ENCODE results near the gene PYGO2. TPM values are rescaled to one million over a fixed set of nuclear protein-coding genes. Genes with fewer than 3 reads are reported as not detected.
"Not testable (repeated sequence)": the region's sequence is repeated elsewhere in the genome, so short reads cannot be mapped to it uniquely, and the experiment has no call there.

PYGO2 gene
- total RNA-seq, 2 donors from 2014 or later: 27.4 to 36.0 TPM

DNA sequence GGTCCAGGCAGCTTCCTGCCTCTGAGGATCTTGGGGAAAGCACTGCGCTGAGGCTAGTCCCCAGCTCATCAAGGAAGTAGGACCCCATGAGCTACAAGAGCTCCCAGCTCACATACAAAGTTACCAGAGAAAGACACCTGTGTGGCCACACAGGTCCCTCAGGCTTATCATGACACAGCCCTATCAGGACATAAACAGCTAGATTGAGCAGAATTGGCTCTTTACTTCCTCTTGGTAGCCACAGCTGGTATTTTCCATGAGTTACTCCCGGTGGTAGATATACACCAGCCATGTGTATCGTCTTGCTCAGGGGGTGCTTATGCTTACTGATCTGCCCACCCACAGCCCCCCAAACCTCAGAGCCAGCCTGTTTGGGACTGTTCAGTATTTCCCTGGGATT, 33.0 kb upstream of the PYGO2 start:
- H3K4me3 Mint-ChIP-seq: no peak overlapping the region

DNA sequence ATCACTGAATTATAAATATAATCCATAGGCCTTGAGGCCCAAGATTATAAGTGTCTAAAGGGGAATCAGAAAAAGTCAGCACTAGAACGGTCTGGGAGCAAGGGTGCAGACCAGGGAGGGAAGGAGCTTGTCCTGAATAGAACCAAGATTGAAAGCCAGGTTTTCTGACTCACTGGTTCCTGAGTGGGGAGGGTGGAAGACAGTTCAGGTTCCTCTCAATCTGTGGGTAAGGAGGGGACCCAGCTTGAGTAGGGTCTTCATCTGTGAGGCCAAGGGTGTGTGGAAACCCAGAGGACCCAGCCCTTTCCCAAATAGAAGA, 32.6 kb upstream of the PYGO2 start:
- Mint-ChIP-seq H3K27ac (peak overlapping the region in 1 of 2 donors; percentile 18), H3K27me3 (no peaks in the 10 kb centered on the region)
- ATAC-seq: no peak

More for the DNA sequence above, 33.0 kb upstream of the PYGO2 start:
- no peak for ATAC-seq
- peak overlapping the region in 1 of 2 donors; percentile 33 for H3K27ac Mint-ChIP-seq
- H3K4me1 Mint-ChIP-seq (ENCODE audit: low read depth in 2 of 2): peaks cover 13 to 16% of the 10 kb centered on the region in 2 donors
- no peaks in the 10 kb centered on the region for H3K27me3 Mint-ChIP-seq
- H3K9me3 Mint-ChIP-seq: no peaks in the 10 kb centered on the region
- DNase-seq (ENCODE audit: low spot score): no peak
- no peaks in the 10 kb centered on the region for H3K36me3 Mint-ChIP-seq

DNA sequence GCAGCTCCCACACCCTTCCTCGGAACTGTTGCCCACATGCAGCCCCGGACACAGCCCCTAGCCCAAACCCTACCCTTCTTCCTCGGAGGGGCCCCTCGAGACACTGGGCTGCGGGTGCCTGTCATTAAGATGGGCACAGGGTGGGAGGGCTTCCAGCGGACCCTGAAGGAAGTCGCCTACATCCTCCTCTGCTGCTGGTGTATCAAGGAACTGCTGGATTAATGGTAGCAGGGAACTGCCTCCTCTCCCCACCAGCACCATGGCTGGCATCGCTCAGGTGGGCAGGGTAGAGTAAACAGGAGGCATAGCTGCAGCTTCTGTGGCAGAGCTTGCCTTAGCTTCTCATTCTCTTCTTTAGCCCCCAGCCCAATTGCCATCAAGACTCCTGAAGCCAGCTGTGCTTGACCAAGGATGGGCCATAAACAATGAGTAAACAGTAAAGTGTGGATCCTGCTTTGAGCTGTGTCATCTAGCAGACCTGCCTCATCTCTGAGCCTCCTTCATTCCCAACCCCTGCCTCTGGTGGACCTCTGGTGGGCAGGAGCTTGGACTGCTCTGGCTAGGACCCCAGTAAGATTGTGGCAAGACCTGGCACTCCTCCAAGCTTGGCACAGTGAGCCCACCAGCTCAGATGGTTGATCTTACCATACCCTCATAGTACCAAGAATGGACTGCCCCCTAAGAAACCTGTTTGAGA, 32.1 kb upstream of the PYGO2 start, which contains the start of gene LENEP:
TSS of gene LENEP (plus strand) at position 15 of the 697 bp plus-strand sequence. CDS start at position 37, 22 bp downstream.
- H3K36me3 Mint-ChIP-seq: no peaks in the 10 kb centered on the region
- H3K27ac Mint-ChIP-seq: peak within 1 kb of the TSS in 1 of 2 donors; percentile 18
- ATAC-seq: no peak
- no peaks in the 10 kb centered on the region for H3K9me3 Mint-ChIP-seq
- H3K4me3 Mint-ChIP-seq: no peak within 1 kb of the TSS
- H3K4me1 Mint-ChIP-seq (ENCODE audit: low read depth in 2 of 2): peaks cover 10 to 15% of the 10 kb centered on the region in 2 donors
- no peaks in the 10 kb centered on the region for H3K27me3 Mint-ChIP-seq
- no peak for DNase-seq (ENCODE audit: low spot score)

More for the DNA sequence above, 32.6 kb upstream of the PYGO2 start:
- H3K4me3 Mint-ChIP-seq: no peak overlapping the region
- no peaks in the 10 kb centered on the region for H3K9me3 Mint-ChIP-seq
- peaks cover 15 to 16% of the 10 kb centered on the region in 2 donors for H3K4me1 Mint-ChIP-seq (ENCODE audit: low read depth in 2 of 2)
- DNase-seq (ENCODE audit: low spot score): no peak
- no peaks in the 10 kb centered on the region for H3K36me3 Mint-ChIP-seq

DNA sequence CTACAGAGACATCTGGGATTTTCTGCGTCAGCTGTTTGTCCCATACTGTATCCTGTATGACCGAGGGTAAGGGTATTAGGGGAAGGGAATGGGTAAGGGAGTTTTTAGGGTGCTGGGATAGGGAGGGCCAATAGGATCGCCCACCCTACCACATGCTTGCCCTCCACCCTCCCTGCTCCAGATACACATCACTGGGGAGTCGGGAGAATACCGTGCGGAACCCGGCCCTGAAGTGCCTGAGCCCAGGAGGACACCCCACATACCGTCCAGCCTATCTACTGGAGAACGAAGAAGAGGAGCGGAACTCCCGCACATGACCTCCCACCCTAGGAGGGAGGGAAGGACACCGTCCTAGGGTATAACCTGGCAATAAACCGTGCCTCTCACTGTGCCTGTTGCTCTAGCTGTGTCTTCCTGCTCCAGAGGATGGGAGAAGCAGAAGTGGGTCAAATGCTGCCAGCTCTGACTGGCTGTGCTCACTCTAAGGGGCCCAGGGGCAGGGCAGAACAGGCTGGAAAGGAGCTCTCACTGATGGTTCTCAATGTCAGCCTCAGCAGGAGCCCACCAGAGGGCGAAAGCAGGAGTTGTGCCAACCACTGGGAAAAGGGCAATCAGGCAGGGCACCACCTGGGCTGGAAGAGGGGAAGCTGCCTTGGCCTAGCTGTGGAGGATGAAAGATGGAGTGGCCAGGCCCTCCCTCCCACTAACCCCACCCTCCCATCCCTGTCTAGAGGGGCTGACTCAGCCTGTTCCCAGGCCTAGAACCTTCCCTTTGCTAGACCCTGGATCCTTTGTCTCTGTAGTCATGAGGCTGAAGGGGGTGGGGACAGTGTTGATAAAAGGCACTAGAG, 31.4 kb upstream of the PYGO2 start:
- Mint-ChIP-seq H3K36me3 (no peaks in the 10 kb centered on the region), H3K4me1 (ENCODE audit: low read depth in 2 of 2) (peaks cover 5 to 15% of the 10 kb centered on the region in 2 donors), H3K4me3 (no peak overlapping the region), H3K27me3 (no peaks in the 10 kb centered on the region), H3K27ac (no peak overlapping the region), H3K9me3 (no peaks in the 10 kb centered on the region)
- ATAC-seq (no peak), DNase-seq (ENCODE audit: low spot score) (no peak)

DNA sequence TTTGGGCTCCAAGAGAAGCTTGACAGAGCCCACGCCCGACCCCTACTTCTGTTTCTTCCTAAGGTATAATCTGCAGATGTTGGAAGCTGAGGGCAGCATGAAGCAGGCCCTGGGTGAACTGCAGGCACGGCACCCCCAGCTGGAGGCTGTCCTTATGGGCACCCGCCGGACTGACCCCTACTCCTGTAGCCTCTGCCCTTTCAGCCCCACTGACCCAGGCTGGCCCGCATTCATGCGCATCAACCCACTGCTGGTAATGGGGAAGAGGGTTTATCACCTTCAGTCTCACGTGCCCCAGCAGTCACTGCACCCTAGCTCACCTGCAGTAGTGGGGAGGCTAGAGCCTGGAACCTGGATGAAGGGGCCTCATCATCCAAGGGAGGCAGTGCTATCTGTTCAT, 28.7 kb upstream of the PYGO2 start:
- no peaks in the 10 kb centered on the region for H3K27me3 Mint-ChIP-seq
- H3K9me3 Mint-ChIP-seq: no peaks in the 10 kb centered on the region
- H3K4me1 Mint-ChIP-seq (ENCODE audit: low read depth in 2 of 2): peaks cover 0 to 12% of the 10 kb centered on the region in 2 donors
- H3K36me3 Mint-ChIP-seq: no peaks in the 10 kb centered on the region
- H3K27ac Mint-ChIP-seq: no peak overlapping the region
- H3K4me3 Mint-ChIP-seq: no peak overlapping the region
- DNase-seq (ENCODE audit: low spot score) (no peak), ATAC-seq (no peak)

DNA sequence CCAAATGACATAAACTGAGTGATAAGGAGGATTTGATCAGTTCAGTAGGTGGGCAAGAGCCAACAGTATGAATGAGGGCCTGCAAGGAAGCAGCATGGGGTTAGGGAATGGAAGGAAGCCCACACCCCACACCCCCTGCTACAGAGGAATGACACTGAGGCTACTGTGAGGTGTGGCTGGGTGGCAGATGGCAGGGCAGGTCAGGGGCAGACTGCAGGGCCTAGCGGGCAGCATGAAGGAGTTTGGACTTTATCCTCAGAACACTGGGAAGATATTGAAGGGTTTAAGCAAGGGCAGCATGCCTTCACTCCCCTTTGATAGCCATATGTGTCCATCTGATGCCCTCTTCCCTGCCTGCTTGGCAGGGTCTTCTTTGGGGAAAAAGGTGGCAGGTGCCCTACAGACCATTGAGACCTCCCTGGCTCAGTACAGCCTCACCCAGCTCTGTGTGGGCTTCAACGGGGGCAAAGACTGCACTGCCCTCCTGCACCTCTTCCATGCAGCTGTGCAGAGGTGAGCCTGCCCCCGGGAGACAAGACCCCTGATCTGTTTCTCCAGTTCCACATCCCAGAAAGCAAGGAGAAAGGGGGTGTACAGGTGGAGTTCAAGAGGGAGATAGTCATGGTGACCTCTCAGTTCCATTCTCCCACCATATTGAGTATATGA, 27.7 kb upstream of the PYGO2 start:
- no peaks in the 10 kb centered on the region for H3K36me3 Mint-ChIP-seq
- H3K4me3 Mint-ChIP-seq: no peak overlapping the region
- H3K27ac Mint-ChIP-seq: no peak overlapping the region
- ATAC-seq: no peak
- peaks cover under 1 to 12% of the 10 kb centered on the region in 2 donors for H3K4me1 Mint-ChIP-seq (ENCODE audit: low read depth in 2 of 2)
- DNase-seq (ENCODE audit: low spot score): no peak
- H3K27me3 Mint-ChIP-seq: no peaks in the 10 kb centered on the region
- no peaks in the 10 kb centered on the region for H3K9me3 Mint-ChIP-seq

DNA sequence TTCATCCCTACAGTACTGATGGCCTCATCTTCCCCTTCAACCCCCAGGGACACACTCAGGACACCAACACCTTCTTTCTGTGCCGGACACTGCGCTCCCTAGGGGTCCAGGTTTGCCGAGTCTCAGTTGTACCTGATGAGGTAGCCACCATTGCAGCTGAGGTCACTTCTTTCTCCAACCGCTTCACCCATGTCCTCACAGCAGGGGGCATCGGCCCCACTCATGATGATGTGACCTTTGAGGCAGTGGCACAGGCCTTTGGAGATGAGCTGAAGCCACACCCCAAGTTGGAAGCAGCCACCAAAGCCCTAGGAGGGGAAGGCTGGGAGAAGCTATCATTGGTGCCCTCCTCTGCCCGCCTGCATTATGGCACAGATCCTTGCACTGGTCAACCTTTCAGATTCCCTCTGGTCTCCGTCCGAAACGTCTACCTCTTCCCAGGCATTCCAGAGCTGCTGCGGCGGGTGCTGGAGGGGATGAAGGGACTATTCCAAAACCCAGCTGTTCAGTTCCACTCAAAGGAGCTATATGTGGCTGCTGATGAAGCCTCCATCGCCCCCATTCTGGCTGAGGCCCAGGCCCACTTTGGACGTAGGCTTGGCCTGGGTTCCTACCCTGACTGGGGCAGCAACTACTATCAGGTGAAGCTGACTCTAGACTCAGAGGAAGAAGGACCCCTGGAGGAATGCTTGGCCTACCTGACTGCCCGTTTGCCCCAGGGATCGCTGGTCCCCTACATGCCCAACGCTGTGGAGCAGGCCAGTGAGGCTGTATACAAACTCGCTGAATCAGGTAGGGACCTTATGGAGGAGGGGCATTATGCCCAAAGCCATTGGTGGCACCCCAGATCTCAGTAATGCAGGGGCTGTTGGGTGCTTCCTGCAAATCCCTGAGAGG, 26.7 kb upstream of the PYGO2 start:
- DNase-seq (ENCODE audit: low spot score) (no peak), ATAC-seq (no peak)
- H3K27me3 Mint-ChIP-seq: no peaks in the 10 kb centered on the region
- H3K36me3 Mint-ChIP-seq: no peaks in the 10 kb centered on the region
- no peak overlapping the region for H3K27ac Mint-ChIP-seq
- no peak overlapping the region for H3K4me3 Mint-ChIP-seq
- no peaks in the 10 kb centered on the region for H3K9me3 Mint-ChIP-seq
- H3K4me1 Mint-ChIP-seq (ENCODE audit: low read depth in 2 of 2): peaks cover 5 to 12% of the 10 kb centered on the region in 2 donors

DNA sequence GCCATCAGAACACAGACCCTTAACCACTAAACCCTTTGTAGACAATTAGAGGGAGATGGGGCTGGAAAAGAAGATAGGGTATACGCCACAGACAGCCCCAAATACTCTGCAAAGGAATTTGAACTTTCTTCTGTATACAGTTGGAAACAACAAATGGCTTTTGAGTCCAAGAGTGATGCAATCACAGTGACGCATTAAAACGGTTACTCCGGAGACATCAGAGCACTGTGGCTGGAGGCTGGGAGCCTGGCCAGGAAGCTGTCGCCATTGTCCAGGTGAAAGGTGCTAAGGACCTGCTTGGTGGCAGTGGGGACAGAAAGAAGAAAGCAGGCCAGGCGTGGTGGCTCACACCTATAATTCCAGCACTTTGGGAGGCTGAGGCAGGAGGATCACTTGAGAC, 25.7 kb upstream of the PYGO2 start:
- Mint-ChIP-seq H3K9me3 (no peaks in the 10 kb centered on the region), H3K4me1 (ENCODE audit: low read depth in 2 of 2) (peaks cover 5 to 12% of the 10 kb centered on the region in 2 donors), H3K27ac (no peak overlapping the region), H3K36me3 (no peaks in the 10 kb centered on the region), H3K4me3 (no peak overlapping the region), H3K27me3 (no peaks in the 10 kb centered on the region)
- ATAC-seq (no peak), DNase-seq (ENCODE audit: low spot score) (no peak)

DNA sequence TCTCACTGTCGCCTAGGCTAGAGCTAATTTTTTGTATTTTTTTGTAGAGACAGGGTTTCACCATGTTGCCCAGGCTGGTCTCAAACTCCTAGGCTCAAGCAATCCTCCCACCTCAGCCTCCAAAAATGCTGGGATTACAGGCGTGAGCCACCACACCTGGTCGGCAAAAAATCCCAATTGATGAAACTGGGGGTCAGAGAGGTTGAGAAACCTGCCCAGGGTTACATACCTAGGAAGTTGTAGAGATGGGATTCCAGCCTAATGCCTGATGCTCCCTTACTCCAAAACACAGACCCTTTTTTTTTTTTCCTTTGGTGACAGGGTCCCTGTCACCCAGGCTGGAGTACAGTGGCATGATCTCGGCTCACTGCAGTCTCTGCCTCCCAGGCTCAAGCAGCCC, 25.2 kb upstream of the PYGO2 start:
- not testable (repeated sequence) for H3K27me3 Mint-ChIP-seq; ATAC-seq; H3K36me3 Mint-ChIP-seq; H3K27ac Mint-ChIP-seq; H3K4me3 Mint-ChIP-seq; H3K9me3 Mint-ChIP-seq; DNase-seq (ENCODE audit: low spot score)
- peaks cover 5 to 12% of the 10 kb centered on the region in 2 donors for H3K4me1 Mint-ChIP-seq (ENCODE audit: low read depth in 2 of 2)

DNA sequence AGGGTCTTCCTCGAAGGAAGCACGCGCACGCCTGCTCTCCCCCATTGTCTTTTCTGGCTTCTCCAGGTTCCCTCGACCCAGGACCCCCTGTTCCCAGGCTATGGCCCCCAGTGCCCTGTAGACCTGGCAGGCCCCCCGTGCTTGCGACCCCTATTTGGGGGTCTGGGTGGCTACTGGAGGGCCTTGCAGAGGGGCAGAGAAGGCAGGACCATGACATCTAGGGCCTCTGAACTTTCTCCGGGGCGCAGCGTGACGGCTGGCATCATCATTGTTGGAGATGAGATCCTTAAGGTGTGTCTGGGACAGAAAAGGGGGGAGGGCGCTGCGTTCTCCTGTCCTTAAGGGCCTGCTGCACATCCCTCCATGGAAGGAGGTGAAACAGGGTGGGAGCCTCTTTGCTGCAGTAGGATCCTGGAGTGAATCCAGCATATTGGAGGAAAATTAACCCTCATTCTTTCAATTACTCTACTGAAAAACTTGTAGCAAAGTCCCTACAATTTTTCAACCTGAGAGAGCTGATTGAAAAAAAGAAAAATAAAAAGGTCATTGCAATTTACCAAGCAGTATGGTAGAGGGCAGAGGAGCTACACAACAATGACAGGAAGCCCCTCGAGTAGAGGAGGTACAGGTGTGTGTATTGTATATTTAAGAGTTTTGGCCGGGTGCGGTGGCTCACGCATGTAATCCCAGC, 22.3 kb upstream of the PYGO2 start:
- peaks cover 5 to 8% of the 10 kb centered on the region in 2 donors for H3K4me1 Mint-ChIP-seq (ENCODE audit: low read depth in 2 of 2)
- H3K36me3 Mint-ChIP-seq: peaks cover 6% of the 10 kb centered on the region
- no peak overlapping the region for H3K4me3 Mint-ChIP-seq
- ATAC-seq (no peak), DNase-seq (ENCODE audit: low spot score) (no peak)
- H3K27me3 Mint-ChIP-seq: no peaks in the 10 kb centered on the region
- no peaks in the 10 kb centered on the region for H3K9me3 Mint-ChIP-seq
- no peak overlapping the region for H3K27ac Mint-ChIP-seq

DNA sequence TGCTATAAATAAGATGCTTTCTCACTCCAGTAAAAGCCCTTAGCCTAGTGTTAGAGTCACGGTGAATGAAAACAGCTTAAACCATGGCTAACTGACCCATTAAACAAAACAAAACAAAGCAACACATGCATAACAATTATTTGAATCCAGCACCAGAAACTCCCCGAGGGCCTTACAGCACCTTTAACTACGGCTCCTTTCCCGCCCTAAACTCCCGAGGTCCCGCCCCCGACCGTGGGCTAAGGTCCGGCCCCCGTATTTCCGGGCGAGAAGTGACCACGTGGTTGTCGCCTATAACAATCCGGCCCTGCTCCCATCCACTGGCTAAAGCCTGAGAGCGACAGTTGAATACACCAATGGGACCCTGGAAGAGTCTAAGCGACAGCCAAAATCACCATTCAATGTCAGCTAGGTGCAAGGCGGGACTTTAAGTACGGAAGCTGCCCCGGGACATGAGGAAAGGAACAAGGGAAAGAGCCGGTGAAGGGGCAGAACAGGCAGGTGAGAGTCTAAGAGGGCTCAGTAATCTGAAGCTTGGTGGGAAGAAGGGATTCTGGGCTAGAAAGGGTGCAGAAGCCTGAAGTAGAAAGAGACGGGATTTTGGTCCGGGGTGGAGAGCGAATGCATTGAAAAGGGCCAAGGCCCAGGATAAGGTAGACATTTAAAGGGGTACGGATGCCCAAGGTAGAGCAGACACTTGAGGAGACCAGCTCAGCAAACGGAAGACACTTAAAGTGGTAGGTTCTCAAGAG, 21.5 kb upstream of the PYGO2 start, which contains the start of gene FLAD1:
TSS of gene FLAD1 (plus strand) at position 448 of the 752 bp plus-strand sequence. CDS start 351 bp downstream, outside the sequence.
- Mint-ChIP-seq H3K36me3 (peaks cover 6% of the 10 kb centered on the region), H3K27ac (no peak within 1 kb of the TSS), H3K4me1 (ENCODE audit: low read depth in 2 of 2) (peaks cover 3 to 5% of the 10 kb centered on the region in 2 donors), H3K27me3 (no peaks in the 10 kb centered on the region), H3K9me3 (no peaks in the 10 kb centered on the region), H3K4me3 (no peak within 1 kb of the TSS)
- DNase-seq (ENCODE audit: low spot score) (peak; percentile 99), ATAC-seq (peak; percentile 100)

DNA sequence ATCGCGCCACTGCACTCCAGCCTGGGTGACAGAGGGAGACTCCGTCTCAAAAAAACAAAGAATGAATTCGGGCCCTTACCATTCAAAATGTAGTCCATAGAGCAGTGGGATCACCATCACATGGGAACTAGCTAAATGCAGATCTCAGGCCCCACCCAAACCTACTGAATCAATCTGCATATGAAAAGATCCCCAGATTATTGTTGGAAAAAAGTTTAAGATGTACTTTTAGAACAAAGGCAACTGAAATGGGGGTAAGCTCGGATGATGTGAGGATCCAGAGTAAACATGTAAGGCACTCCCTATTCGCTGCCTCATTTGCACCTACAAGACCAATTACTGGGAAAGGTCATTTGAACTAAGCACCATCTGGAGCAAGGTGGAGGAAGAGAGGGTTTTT, 20.8 kb upstream of the PYGO2 start:
- Mint-ChIP-seq H3K4me3 (no peak overlapping the region), H3K36me3 (peaks cover 6% of the 10 kb centered on the region), H3K27me3 (no peaks in the 10 kb centered on the region), H3K9me3 (no peaks in the 10 kb centered on the region), H3K27ac (no peak overlapping the region), H3K4me1 (ENCODE audit: low read depth in 2 of 2) (peaks cover 5 to 6% of the 10 kb centered on the region in 2 donors)
- ATAC-seq (no peak), DNase-seq (ENCODE audit: low spot score) (no peak)
